Naive thymus-derived CD4-positive, alpha-beta T cell (primary cell): ENCODE measurements around the gene MYH11. TPM values are rescaled to one million over a fixed set of nuclear protein-coding genes. Genes with fewer than 3 reads are reported as not detected.

Experiments
- ATAC-seq: fragments of 150-1000 bp; cut with Tn5 transposase; 2 replicates; pipeline ENCODE4 v1.10.0; 2021; ENCODE audit warnings: mild to moderate bottlenecking, moderate library complexity
- CTCF ChIA-PET: fragments of 350-600 bp; sonication (Branson Sonifier 250); formaldehyde crosslinking; loops from one replicate; lab custom pipeline; 2021; ENCODE audit warnings: antibody characterized with exemption; lab: Charles Lee
- POLR2A ChIA-PET: fragments of 350-600 bp; sonication (Branson Sonifier 250); formaldehyde crosslinking; loops from one replicate; lab custom pipeline; 2021; ENCODE audit warnings: antibody characterized with exemption, inconsistent platforms; lab: Charles Lee
- DNase-seq, 9 donors: peaks; one replicate each; pipeline versions ENCODE4 v3.0.0 to v3.0.0-alpha.2; 2020 to 2022; ENCODE audit warnings: mixed read lengths in 1 of 9
- H3K27ac ChIP-seq: one replicate; pipeline ENCODE4 v1.7.0; 2013; ENCODE audit warnings: mild to moderate bottlenecking, low read depth, low read length, moderate library complexity
- H3K27me3 ChIP-seq, 2 donors: one replicate each; pipeline ENCODE4 v1.7.0; 2013; ENCODE audit warnings: low read length in 2 of 2, mild to moderate bottlenecking in 2 of 2, moderate library complexity in 2 of 2; ENCODE audit not compliant: control insufficient read depth in 2 of 2, insufficient read depth in 2 of 2
- H3K36me3 ChIP-seq, 3 experiments: 1 replicate in 2 of 3; 2 replicates in 1 of 3; pipeline ENCODE4 v1.7.0; 2013; ENCODE audit warnings: low read length in 3 of 3, mild to moderate bottlenecking in 3 of 3, moderate library complexity in 1 of 3; ENCODE audit not compliant: insufficient read depth in 3 of 3, control insufficient read depth in 2 of 3
- H3K4me1 ChIP-seq, 2 donors: one replicate each; pipeline ENCODE4 v1.7.0; 2013; ENCODE audit warnings: low read length in 2 of 2, mild to moderate bottlenecking in 2 of 2, moderate library complexity in 1 of 2; ENCODE audit not compliant: control insufficient read depth in 2 of 2, insufficient read depth in 2 of 2
- H3K4me3 ChIP-seq: 2 replicates; pipeline ENCODE4 v1.7.0; 2013; ENCODE audit warnings: mild to moderate bottlenecking, low read length
- H3K9me3 ChIP-seq, 3 experiments: 1 replicate in 2 of 3; 2 replicates in 1 of 3; pipeline ENCODE4 v1.7.0; 2013; ENCODE audit warnings: low read length in 3 of 3; ENCODE audit not compliant: control insufficient read depth in 2 of 3
- H3K27ac Mint-ChIP-seq, 9 donors: one replicate each; pipeline ENCODE4 v1.8.0; 2020 to 2022; ENCODE audit warnings: mixed read lengths in 9 of 9, mild to moderate bottlenecking in 8 of 9, moderate library complexity in 5 of 9, inconsistent platforms in 2 of 9
- H3K27me3 Mint-ChIP-seq, 5 donors: one replicate each; pipeline ENCODE4 v1.8.0; 2021 to 2022; ENCODE audit warnings: mixed read lengths in 5 of 5, mild to moderate bottlenecking in 1 of 5
- H3K36me3 Mint-ChIP-seq, 5 donors: one replicate each; pipeline ENCODE4 v1.8.0; 2020 to 2022; ENCODE audit warnings: mixed read lengths in 5 of 5, mild to moderate bottlenecking in 3 of 5, inconsistent platforms in 1 of 5
- H3K4me1 Mint-ChIP-seq, 7 donors: one replicate each; pipeline ENCODE4 v1.8.0; 2020 to 2022; ENCODE audit warnings: mixed read lengths in 7 of 7, mild to moderate bottlenecking in 3 of 7, inconsistent platforms in 1 of 7
- H3K4me3 Mint-ChIP-seq, 10 donors: one replicate each; pipeline ENCODE4 v1.8.0; 2020 to 2022; ENCODE audit warnings: mild to moderate bottlenecking in 10 of 10, mixed read lengths in 10 of 10, moderate library complexity in 6 of 10, inconsistent platforms in 2 of 10
- H3K9me3 Mint-ChIP-seq, 11 donors: one replicate each; pipeline ENCODE4 v1.8.0; 2020 to 2022; ENCODE audit warnings: mixed read lengths in 11 of 11, mild to moderate bottlenecking in 4 of 11, inconsistent platforms in 1 of 11, moderate library complexity in 1 of 11
- intact Hi-C, 2 donors: fragments of 100-400 bp; cut with micrococcal nuclease; formaldehyde crosslinking; loops; one replicate each; pipeline ENCODE4 v1.15.1; 2023
- polyA plus RNA-seq, 2 donors: library from polyadenylated mRNA; unstranded; fragments of 300-500 nt; fragmentation: Illumina TruSeq; gene quantifications; one replicate each; pipeline ENCODE4 v1.2.3, GENCODE V29; 2021
- total RNA-seq, 6 experiments: library from RNA in 5 of 6; stranded (reverse) in 5 of 6; gene quantifications; 1 replicate in 5 of 6; 2 replicates in 1 of 6; pipeline ENCODE4 v1.2.3 and lab custom pipeline; 2021 to 2026

Gene MYH11
- total and polyA plus RNA-seq, 7 experiments from 2014 or later = 0.05 to 2.2 (median 0.39) TPM; not detected in 4

DNA sequence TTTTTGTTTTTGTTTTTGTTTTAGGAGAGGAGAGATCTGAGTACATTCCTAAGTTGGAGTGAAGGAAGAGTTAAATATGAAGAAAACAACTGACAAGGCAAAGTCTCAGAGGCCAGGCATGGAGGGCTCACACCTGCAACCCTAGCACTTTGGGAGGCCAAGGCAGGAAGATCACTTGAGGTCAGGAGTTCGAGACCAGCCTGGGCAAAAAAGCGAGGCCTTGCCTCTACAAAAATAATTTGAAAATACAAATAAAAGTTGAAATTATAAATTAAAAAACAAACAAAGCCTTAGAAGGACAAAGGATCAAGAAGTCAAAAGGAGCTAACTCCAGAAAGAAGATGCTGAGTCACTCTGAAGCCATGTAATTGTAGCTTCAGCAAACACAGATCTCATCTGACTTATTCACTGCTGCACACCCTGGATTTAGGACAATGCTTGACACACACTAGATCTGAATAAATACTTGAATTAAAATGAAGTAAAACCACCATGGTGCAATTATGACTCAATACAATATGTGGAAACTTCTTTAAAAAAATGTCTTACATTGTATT lies 22.5 kb upstream of the MYH11 start:
- H3K9me3 ChIP-seq = no peaks in the 10 kb centered on the region
- intact Hi-C loops = no loop called here
- no peaks in the 10 kb centered on the region for H3K4me1 ChIP-seq
- Mint-ChIP-seq H3K27me3 (no peaks in the 10 kb centered on the region), H3K27ac (peak overlapping the region in 5 of 9 donors; percentile 11 to 76 (median 32)), H3K9me3 (no peaks in the 10 kb centered on the region), H3K36me3 (peaks cover 10 to 28% (median 15%) of the 10 kb centered on the region in 5 donors), H3K4me1 (peaks cover 0 to 20% (median 11%) of the 10 kb centered on the region in 7 donors), H3K4me3 (no peak overlapping the region)
- POLR2A ChIA-PET = no interaction called here
- no peaks in the 10 kb centered on the region for H3K27me3 ChIP-seq
- H3K27ac ChIP-seq = no peak overlapping the region
- CTCF ChIA-PET = interaction anchor here (0.7 kb wide), 1 partner anchor 80 kb away, joined by 3 read pairs; no protein-coding TSS in a partner anchor
- no peak overlapping the region for H3K4me3 ChIP-seq
- no peak for ATAC-seq
- peaks cover 0 to 55% (median 0%) of the 10 kb centered on the region in 3 experiments for H3K36me3 ChIP-seq
- no peak for DNase-seq

- Mint-ChIP-seq H3K9me3 (no peaks in the 10 kb centered on the region), H3K4me3 (no peak overlapping the region), H3K36me3 (peaks cover 10 to 21% (median 16%) of the 10 kb centered on the region in 5 donors), H3K4me1 (peaks cover 0 to 13% (median 5%) of the 10 kb centered on the region in 7 donors), H3K27ac (no peak overlapping the region), H3K27me3 (no peaks in the 10 kb centered on the region)
- H3K9me3 ChIP-seq = no peaks in the 10 kb centered on the region
- ChIA-PET POLR2A (interaction anchor here (1.7 kb wide), 1 partner anchor 12 kb away, joined by 4 read pairs; the partner anchor contains the start of gene CEP20), CTCF (interaction anchor here (0.7 kb wide), 1 partner anchor 222 kb away, joined by 4 read pairs; no protein-coding TSS in a partner anchor)
- H3K27ac ChIP-seq = no peak overlapping the region
- H3K36me3 ChIP-seq = peaks cover 0 to 40% (median 3%) of the 10 kb centered on the region in 3 experiments
- ATAC-seq = no peak
- intact Hi-C loops = no loop called here
- no peaks in the 10 kb centered on the region for H3K27me3 ChIP-seq
- no peak for DNase-seq
- H3K4me3 ChIP-seq = no peak overlapping the region
- no peaks in the 10 kb centered on the region for H3K4me1 ChIP-seq
These were observed 19.7 kb upstream of the MYH11 start for GRCh38 chr16:15876503-15876902.

- H3K4me3 Mint-ChIP-seq = no peak overlapping the region
- no peaks in the 10 kb centered on the region for H3K27me3 Mint-ChIP-seq
- DNase-seq (peak in 2 of 9 donors; percentile 5 to 7), ATAC-seq (no peak)
- peak overlapping the region in 2 of 9 donors; percentile 7 to 33 for H3K27ac Mint-ChIP-seq
- Histone ChIP-seq H3K4me1 (no peaks in the 10 kb centered on the region), H3K27ac (no peak overlapping the region), H3K4me3 (no peak overlapping the region), H3K36me3 (peaks cover 0 to 44% (median 3%) of the 10 kb centered on the region in 3 experiments), H3K27me3 (no peaks in the 10 kb centered on the region), H3K9me3 (no peaks in the 10 kb centered on the region)
- no peaks in the 10 kb centered on the region for H3K9me3 Mint-ChIP-seq
- ChIA-PET CTCF (interaction anchor here (0.8 to 2.9 kb wide), 7 partner anchors 8 to 256 kb away, joined by 3 to 16 read pairs (median 4); partner anchors contain the start of gene CEP20), POLR2A (interaction anchor here (3.1 kb wide), 1 partner anchor 13 kb away, joined by 10 read pairs; the partner anchor contains the start of gene CEP20)
- H3K4me1 Mint-ChIP-seq = peaks cover 0 to 12% (median 5%) of the 10 kb centered on the region in 7 donors
- H3K36me3 Mint-ChIP-seq = peaks cover 10 to 23% (median 15%) of the 10 kb centered on the region in 5 donors
- intact Hi-C loops = loop anchor here (1.0 kb wide), 2 partner anchors 158 to 252 kb away; no protein-coding TSS in a partner anchor
These were observed 18.0 kb upstream of the MYH11 start for GRCh38 chr16:15874745-15875314.

GRCh38 chr16:15873737-15874136 lies 16.9 kb upstream of the MYH11 start:
- DNase-seq (no peak), ATAC-seq (no peak)
- Histone ChIP-seq H3K27me3 (no peaks in the 10 kb centered on the region), H3K9me3 (no peaks in the 10 kb centered on the region), H3K27ac (no peak overlapping the region), H3K4me3 (no peak overlapping the region), H3K4me1 (no peaks in the 10 kb centered on the region), H3K36me3 (peaks cover 0 to 51% (median 3%) of the 10 kb centered on the region in 3 experiments)
- ChIA-PET POLR2A (interaction anchor here (3.1 kb wide), 1 partner anchor 14 kb away, joined by 10 read pairs; the partner anchor contains the start of gene CEP20), CTCF (interaction anchor here (1.4 to 2.9 kb wide), 2 partner anchors 172 to 254 kb away, joined by 3 to 16 read pairs; no protein-coding TSS in a partner anchor)
- intact Hi-C loops = loop anchor here in 1 of 2 donors (1.0 kb wide), 1 partner anchor 254 kb away; no protein-coding TSS in a partner anchor
- H3K27ac Mint-ChIP-seq = peak overlapping the region in 2 of 9 donors; percentile 13 to 55
- H3K4me3 Mint-ChIP-seq = no peak overlapping the region
- H3K9me3 Mint-ChIP-seq = no peaks in the 10 kb centered on the region
- H3K27me3 Mint-ChIP-seq = no peaks in the 10 kb centered on the region
- peaks cover 5 to 24% (median 15%) of the 10 kb centered on the region in 5 donors for H3K36me3 Mint-ChIP-seq
- peaks cover 0 to 7% (median 0%) of the 10 kb centered on the region in 7 donors for H3K4me1 Mint-ChIP-seq

GRCh38 chr16:15873301-15873700 lies 16.5 kb upstream of the MYH11 start:
- H3K4me3 Mint-ChIP-seq = no peak overlapping the region
- intact Hi-C loops = no loop called here
- ATAC-seq (no peak), DNase-seq (no peak)
- no peaks in the 10 kb centered on the region for H3K27me3 ChIP-seq
- H3K36me3 Mint-ChIP-seq = peaks cover 4 to 26% (median 15%) of the 10 kb centered on the region in 5 donors
- H3K9me3 ChIP-seq = no peaks in the 10 kb centered on the region
- no peaks in the 10 kb centered on the region for H3K9me3 Mint-ChIP-seq
- peaks cover 0 to 48% (median 3%) of the 10 kb centered on the region in 3 experiments for H3K36me3 ChIP-seq
- peaks cover 0 to 7% (median 0%) of the 10 kb centered on the region in 7 donors for H3K4me1 Mint-ChIP-seq
- H3K4me3 ChIP-seq = no peak overlapping the region
- H3K27me3 Mint-ChIP-seq = no peaks in the 10 kb centered on the region
- POLR2A ChIA-PET = interaction anchor here (3.1 kb wide), 1 partner anchor 15 kb away, joined by 10 read pairs; the partner anchor contains the start of gene CEP20
- H3K4me1 ChIP-seq = no peaks in the 10 kb centered on the region
- peak overlapping the region in 2 of 9 donors; percentile 13 to 55 for H3K27ac Mint-ChIP-seq
- CTCF ChIA-PET = interaction anchor here (0.5 to 2.9 kb wide), 2 partner anchors 118 to 254 kb away, joined by 3 to 16 read pairs; no protein-coding TSS in a partner anchor
- H3K27ac ChIP-seq = no peak overlapping the region

- peaks cover 3 to 26% (median 8%) of the 10 kb centered on the region in 5 donors for H3K36me3 Mint-ChIP-seq
- ChIA-PET CTCF (no interaction called here), POLR2A (no interaction called here)
- H3K4me3 Mint-ChIP-seq = no peak overlapping the region
- DNase-seq (no peak), ATAC-seq (peak; percentile 41)
- no peak overlapping the region for H3K4me3 ChIP-seq
- no peak overlapping the region for H3K27ac ChIP-seq
- peaks cover 0 to 4% (median 0%) of the 10 kb centered on the region in 7 donors for H3K4me1 Mint-ChIP-seq
- no peaks in the 10 kb centered on the region for H3K9me3 Mint-ChIP-seq
- H3K4me1 ChIP-seq = no peaks in the 10 kb centered on the region
- H3K27ac Mint-ChIP-seq = peak overlapping the region in 2 of 9 donors; percentile 6 to 38
- intact Hi-C loops = no loop called here
- H3K9me3 ChIP-seq = no peaks in the 10 kb centered on the region
- H3K27me3 ChIP-seq = no peaks in the 10 kb centered on the region
- no peaks in the 10 kb centered on the region for H3K27me3 Mint-ChIP-seq
- H3K36me3 ChIP-seq = peaks cover 3 to 53% (median 12%) of the 10 kb centered on the region in 3 experiments
These were observed 13.2 kb upstream of the MYH11 start for GRCh38 chr16:15870011-15870410.
